Thyroid gland (tissue), 4 donors: Measurements from ENCODE around the gene RASGRF2.

Experiments
- CTCF ChIP-seq, 6 experiments: fragments of 200-600 bp in 3 of 6; fragments of 450-650 bp in 3 of 6; sonication (generic) in 3 of 6; IDR thresholded peaks; one replicate each; pipeline ENCODE4 v1.5.1; 2016 to 2019; ENCODE audit warnings: antibody characterized with exemption in 6 of 6, mild to moderate bottlenecking in 2 of 6, inconsistent platforms in 1 of 6, moderate library complexity in 1 of 6
- POLR2A ChIP-seq, 2 donors: fragments of 450-650 bp; IDR thresholded peaks; one replicate each; pipeline ENCODE4 v1.6.1; 2017; ENCODE audit warnings: antibody characterized with exemption in 2 of 2, mild to moderate bottlenecking in 2 of 2, moderate library complexity in 1 of 2

GRCh38 chr5:80928073-80928472, 32.1 kb upstream of the RASGRF2 start:
- TF ChIP-seq POLR2A (IDR thresholded peaks at IDR 0.05), result no peak
- TF ChIP-seq CTCF (IDR thresholded peaks at IDR 0.05), result no peak
